Upper lobe of left lung (tissue), 4 donors: ENCODE results near the gene PBX3.

Experiments used
- EP300 ChIP-seq, 4 donors: sonication (generic); formaldehyde crosslinking; IDR thresholded peaks; one replicate each; pipeline ENCODE4 v1.5.1; 2017; ENCODE audit warnings: antibody characterized with exemption in 4 of 4, control low read depth in 2 of 4
- POLR2A ChIP-seq, 4 donors: fragments of 450-650 bp; IDR thresholded peaks; one replicate each; pipeline ENCODE4 v1.5.1; 2016 to 2017; ENCODE audit warnings: antibody characterized with exemption in 4 of 4, mild to moderate bottlenecking in 2 of 4
- POLR2AphosphoS5 ChIP-seq, 2 donors: sonication (generic); formaldehyde crosslinking; IDR thresholded peaks; one replicate each; pipeline ENCODE4 v1.5.1; 2017; ENCODE audit warnings: antibody characterized with exemption in 2 of 2
- TF ChIP-seq, protein P1 (sequence below), 6 experiments: fragments of 450-650 bp in 4 of 6; fragments of 200-600 bp in 2 of 6; sonication (generic) in 2 of 6; IDR thresholded peaks; one replicate each; pipeline ENCODE4 v1.5.1; 2016 to 2019; ENCODE audit warnings: antibody characterized with exemption in 6 of 6

DNA sequence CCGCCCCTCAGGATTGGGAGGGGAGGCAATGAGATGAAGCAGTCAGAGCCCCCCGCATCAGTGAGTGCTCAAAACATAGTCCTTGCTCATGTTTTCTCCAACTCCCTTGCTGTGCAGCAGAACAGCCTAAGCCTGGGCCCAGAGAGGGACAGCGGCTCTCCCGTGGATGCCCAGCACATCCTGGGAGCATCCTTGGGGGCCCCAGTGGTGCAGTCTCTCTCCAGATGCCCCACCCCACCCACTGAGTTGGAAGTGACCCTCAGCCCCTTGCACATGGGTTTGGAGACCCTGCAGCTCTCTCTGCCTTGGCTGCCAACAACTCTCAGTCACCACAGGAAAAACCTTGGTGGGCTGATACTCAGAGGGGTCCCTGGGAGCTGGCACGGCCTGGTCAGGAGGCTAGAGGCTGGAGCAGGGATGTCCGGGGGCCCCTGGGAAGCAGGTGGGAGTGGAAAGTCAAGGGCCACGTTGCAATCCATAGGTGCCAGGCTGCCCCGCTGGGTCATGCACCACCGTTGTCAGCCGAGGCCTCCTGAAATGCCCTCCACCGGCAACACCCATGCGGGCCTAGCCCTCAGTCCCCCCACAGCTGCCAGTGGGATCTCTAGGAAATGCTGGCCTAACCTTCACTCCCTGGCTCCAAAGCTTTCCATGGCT, 242.5 kb downstream of the PBX3 start:
- TF ChIP-seq, protein P1, sequence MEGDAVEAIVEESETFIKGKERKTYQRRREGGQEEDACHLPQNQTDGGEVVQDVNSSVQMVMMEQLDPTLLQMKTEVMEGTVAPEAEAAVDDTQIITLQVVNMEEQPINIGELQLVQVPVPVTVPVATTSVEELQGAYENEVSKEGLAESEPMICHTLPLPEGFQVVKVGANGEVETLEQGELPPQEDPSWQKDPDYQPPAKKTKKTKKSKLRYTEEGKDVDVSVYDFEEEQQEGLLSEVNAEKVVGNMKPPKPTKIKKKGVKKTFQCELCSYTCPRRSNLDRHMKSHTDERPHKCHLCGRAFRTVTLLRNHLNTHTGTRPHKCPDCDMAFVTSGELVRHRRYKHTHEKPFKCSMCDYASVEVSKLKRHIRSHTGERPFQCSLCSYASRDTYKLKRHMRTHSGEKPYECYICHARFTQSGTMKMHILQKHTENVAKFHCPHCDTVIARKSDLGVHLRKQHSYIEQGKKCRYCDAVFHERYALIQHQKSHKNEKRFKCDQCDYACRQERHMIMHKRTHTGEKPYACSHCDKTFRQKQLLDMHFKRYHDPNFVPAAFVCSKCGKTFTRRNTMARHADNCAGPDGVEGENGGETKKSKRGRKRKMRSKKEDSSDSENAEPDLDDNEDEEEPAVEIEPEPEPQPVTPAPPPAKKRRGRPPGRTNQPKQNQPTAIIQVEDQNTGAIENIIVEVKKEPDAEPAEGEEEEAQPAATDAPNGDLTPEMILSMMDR (IDR thresholded peaks at IDR 0.05) = no peak
- TF ChIP-seq POLR2A (IDR thresholded peaks at IDR 0.05) (no peak), EP300 (IDR thresholded peaks at IDR 0.05) (no peak), POLR2AphosphoS5 (IDR thresholded peaks at IDR 0.05) (no peak)
